Thyroid gland (tissue), 4 donors: ENCODE results near the gene LRRN3. TPM values are rescaled to one million over a fixed set of nuclear protein-coding genes. Genes with fewer than 3 reads are reported as not detected.
A peak's percentile ranks its signal among the peaks of the same experiment; 100 is the strongest.

ENCODE experiments used
- DNase-seq, 2 donors: peaks; one replicate each; pipeline ENCODE4 v3.0.0-alpha.2; 2019
- H3K27ac ChIP-seq, 3 donors: fragments of 200-600 bp; sonication (generic); 1 replicate in 2 of 3; 2 replicates in 1 of 3; pipeline ENCODE4 v1.5.1; 2016 to 2019; ENCODE audit warnings: mild to moderate bottlenecking in 1 of 3, moderate library complexity in 1 of 3
- H3K27me3 ChIP-seq: fragments of 200-600 bp; sonication (generic); one replicate; pipeline ENCODE4 v1.5.1; 2019
- H3K36me3 ChIP-seq, 2 donors: fragments of 200-600 bp; sonication (generic); one replicate each; pipeline ENCODE4 v1.5.1; 2016 to 2019
- H3K4me1 ChIP-seq, 2 donors: fragments of 200-600 bp; sonication (generic); one replicate each; pipeline ENCODE4 v1.5.1; 2017 to 2019
- H3K4me3 ChIP-seq, 3 donors: fragments of 200-600 bp; sonication (generic); replicated peaks in 1 of 3; 1 replicate in 2 of 3; 2 replicates in 1 of 3; pipeline ENCODE4 v1.5.1; 2016; ENCODE audit warnings: mild to moderate bottlenecking in 1 of 3
- H3K9me3 ChIP-seq: fragments of 200-600 bp; sonication (generic); one replicate; pipeline ENCODE4 v1.5.1; 2017
- POLR2A ChIP-seq, 2 donors: fragments of 450-650 bp; IDR thresholded peaks; one replicate each; pipeline ENCODE4 v1.6.1; 2017; ENCODE audit warnings: antibody characterized with exemption in 2 of 2, mild to moderate bottlenecking in 2 of 2, moderate library complexity in 1 of 2
- WGBS, 2 donors: methylation state at CpG; one replicate each; pipeline ENCODE4 v1.1.5; 2017; 5-methylcytosine and 5-hydroxymethylcytosine counted together
- intact Hi-C: fragments of 100-400 bp; cut with DNase I; formaldehyde crosslinking; loops from one replicate; pipeline ENCODE4 v1.15.1; 2023
- total RNA-seq, 4 donors: library from RNA; depleted of rRNA; stranded (reverse); fragments of >200 nt; gene quantifications; one replicate each; pipeline ENCODE4 v1.2.3, GENCODE V29; 2016
- TF ChIP-seq, protein P1 (sequence below), 6 experiments: fragments of 200-600 bp in 3 of 6; fragments of 450-650 bp in 3 of 6; sonication (generic) in 3 of 6; IDR thresholded peaks; one replicate each; pipeline ENCODE4 v1.5.1; 2016 to 2019; ENCODE audit warnings: antibody characterized with exemption in 6 of 6, mild to moderate bottlenecking in 2 of 6, inconsistent platforms in 1 of 6, moderate library complexity in 1 of 6

Gene LRRN3
- 10 to 100 TPM in 2 of 4 donors, 1 to 10 TPM in 2; 5.9 to 15.9 (median 9.7) TPM for total RNA-seq

DNA sequence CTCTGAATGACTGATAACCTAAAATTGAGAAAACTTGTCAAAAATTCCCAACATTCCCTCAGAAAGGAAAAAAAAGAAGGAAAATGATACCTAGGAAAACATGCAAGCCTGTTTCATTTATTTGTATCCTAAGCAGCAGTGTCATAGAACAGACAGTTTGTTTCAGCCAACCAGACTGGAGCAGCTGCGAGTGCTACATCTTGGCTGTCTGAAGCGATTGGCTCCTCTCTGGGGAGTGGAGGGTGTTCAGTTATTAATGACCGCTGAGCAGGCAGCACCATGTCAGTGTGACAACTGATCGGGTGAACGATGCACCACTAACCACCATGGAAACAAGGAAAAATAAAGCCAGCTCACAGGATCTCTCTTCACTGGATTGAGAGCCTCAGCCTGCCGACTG, at the start of gene LRRN3:
Gene LRRN3 (plus strand): TSS at position 282 of the 400 bp plus-strand sequence. CDS start 31,646 bp downstream, outside the sequence.
- Histone ChIP-seq H3K27ac (peak within 1 kb of the TSS in 1 of 3 donors; percentile 2), H3K4me1 (peaks cover 13 to 14% of the 10 kb centered on the region in 2 donors), H3K9me3 (no peaks in the 10 kb centered on the region), H3K4me3 (peak within 1 kb of the TSS in 2 of 3 donors; percentile 18 to 39), H3K27me3 (no peaks in the 10 kb centered on the region), H3K36me3 (no peaks in the 10 kb centered on the region)
- intact Hi-C loops = loop anchor here (5.0 kb wide), 1 partner anchor 396 kb away; no protein-coding TSS in a partner anchor
- peak; percentile 61 to 68 for DNase-seq
- peak in 1 of 2 donors; percentile 85 for TF ChIP-seq POLR2A (IDR thresholded peaks at IDR 0.05)
- TF ChIP-seq, protein P1, sequence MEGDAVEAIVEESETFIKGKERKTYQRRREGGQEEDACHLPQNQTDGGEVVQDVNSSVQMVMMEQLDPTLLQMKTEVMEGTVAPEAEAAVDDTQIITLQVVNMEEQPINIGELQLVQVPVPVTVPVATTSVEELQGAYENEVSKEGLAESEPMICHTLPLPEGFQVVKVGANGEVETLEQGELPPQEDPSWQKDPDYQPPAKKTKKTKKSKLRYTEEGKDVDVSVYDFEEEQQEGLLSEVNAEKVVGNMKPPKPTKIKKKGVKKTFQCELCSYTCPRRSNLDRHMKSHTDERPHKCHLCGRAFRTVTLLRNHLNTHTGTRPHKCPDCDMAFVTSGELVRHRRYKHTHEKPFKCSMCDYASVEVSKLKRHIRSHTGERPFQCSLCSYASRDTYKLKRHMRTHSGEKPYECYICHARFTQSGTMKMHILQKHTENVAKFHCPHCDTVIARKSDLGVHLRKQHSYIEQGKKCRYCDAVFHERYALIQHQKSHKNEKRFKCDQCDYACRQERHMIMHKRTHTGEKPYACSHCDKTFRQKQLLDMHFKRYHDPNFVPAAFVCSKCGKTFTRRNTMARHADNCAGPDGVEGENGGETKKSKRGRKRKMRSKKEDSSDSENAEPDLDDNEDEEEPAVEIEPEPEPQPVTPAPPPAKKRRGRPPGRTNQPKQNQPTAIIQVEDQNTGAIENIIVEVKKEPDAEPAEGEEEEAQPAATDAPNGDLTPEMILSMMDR (IDR thresholded peaks at IDR 0.05) = no peak
- 9 to 20% methylated on average over 6 of the region's 6 CpGs for WGBS, 2 donors

DNA sequence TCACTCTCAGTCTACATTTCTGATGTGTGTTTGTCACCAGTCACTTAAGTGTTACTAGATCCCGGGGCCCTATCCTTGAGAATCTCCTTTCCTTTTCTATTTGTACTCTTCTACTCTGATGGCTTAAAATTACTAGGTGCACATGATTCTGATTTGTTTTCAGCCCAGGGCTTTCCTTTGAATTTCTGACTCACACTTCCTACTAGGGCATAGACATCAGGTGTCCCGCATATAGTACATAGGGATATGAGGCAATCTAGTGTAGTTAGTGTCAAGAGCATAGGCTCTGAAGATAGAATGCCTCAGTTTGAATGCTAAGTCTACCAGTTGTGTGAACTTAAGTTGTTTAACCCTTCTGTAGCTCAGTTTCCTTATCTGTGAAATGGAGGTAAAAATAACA, 49.4 kb upstream of the LRRN3 start:
- DNase-seq = no peak
- Histone ChIP-seq H3K36me3 (no peaks in the 10 kb centered on the region), H3K9me3 (no peaks in the 10 kb centered on the region), H3K4me1 (peaks cover 8 to 9% of the 10 kb centered on the region in 2 donors), H3K4me3 (no peak overlapping the region), H3K27ac (peak overlapping the region; percentile 14 to 46 (median 43)), H3K27me3 (no peaks in the 10 kb centered on the region)
- intact Hi-C loops = no loop called here
- no peak for TF ChIP-seq POLR2A (IDR thresholded peaks at IDR 0.05)
- TF ChIP-seq, protein P1 (IDR thresholded peaks at IDR 0.05) = no peak
- WGBS, 2 donors = 41 to 52% methylated on average over 2 of the region's 2 CpGs

DNA sequence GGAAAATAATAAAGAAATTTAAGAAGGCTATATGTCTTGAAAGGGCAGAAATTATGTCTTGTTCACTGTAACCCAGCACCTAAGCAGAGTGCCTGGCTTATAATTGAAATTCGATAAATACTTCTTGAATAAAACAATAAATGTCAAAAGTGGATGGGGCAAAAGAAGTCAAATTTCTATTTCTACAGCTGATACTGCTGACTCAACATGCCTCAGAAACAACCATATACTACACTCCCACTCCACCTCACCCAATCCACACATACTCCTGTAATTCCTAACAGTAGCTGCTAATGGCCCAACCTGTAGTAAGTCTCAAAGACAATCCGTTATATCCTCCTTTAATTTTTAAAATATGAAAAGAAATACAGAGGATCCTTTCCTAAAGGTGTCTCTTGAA, 48.1 kb upstream of the LRRN3 start:
- H3K27ac ChIP-seq = no peak overlapping the region
- no peak for DNase-seq
- H3K4me3 ChIP-seq = no peak overlapping the region

DNA sequence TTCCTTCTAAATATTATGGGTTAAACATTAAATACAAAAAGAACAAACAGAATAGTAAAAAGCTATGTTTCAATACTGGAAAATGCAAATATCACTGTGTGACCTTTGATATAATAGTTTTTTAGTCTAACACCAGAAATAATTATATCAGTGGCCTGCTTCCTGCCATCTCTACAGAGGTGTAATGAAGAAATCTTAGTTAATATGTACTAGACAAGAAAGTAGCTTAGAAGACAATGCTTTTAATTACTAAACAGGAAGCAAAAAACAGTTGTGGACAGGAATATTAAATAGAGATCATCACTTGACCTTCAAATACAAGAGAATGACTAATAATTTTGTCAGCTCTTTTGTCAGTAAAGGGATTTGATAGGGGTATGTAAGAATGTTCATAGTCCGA, 47.4 kb upstream of the LRRN3 start:
- Histone ChIP-seq H3K27me3 (no peaks in the 10 kb centered on the region), H3K27ac (no peak overlapping the region), H3K9me3 (no peaks in the 10 kb centered on the region), H3K36me3 (no peaks in the 10 kb centered on the region), H3K4me3 (no peak overlapping the region), H3K4me1 (peaks cover 8 to 9% of the 10 kb centered on the region in 2 donors)
- WGBS, 2 donors = 93 to 99% methylated on average over 1 of the region's 1 CpG
- TF ChIP-seq, protein P1 (IDR thresholded peaks at IDR 0.05) = no peak
- TF ChIP-seq POLR2A (IDR thresholded peaks at IDR 0.05) = no peak
- intact Hi-C loops = no loop called here
- DNase-seq = no peak

More for the DNA sequence above, 48.1 kb upstream of the LRRN3 start:
- WGBS, 2 donors = 97 to 98% methylated on average over 2 of the region's 2 CpGs
- intact Hi-C loops = no loop called here
- Histone ChIP-seq H3K9me3 (no peaks in the 10 kb centered on the region), H3K36me3 (no peaks in the 10 kb centered on the region), H3K4me1 (peaks cover 8 to 9% of the 10 kb centered on the region in 2 donors), H3K27me3 (no peaks in the 10 kb centered on the region)
- no peak for TF ChIP-seq POLR2A (IDR thresholded peaks at IDR 0.05)
- TF ChIP-seq, protein P1 (IDR thresholded peaks at IDR 0.05) = no peak

DNA sequence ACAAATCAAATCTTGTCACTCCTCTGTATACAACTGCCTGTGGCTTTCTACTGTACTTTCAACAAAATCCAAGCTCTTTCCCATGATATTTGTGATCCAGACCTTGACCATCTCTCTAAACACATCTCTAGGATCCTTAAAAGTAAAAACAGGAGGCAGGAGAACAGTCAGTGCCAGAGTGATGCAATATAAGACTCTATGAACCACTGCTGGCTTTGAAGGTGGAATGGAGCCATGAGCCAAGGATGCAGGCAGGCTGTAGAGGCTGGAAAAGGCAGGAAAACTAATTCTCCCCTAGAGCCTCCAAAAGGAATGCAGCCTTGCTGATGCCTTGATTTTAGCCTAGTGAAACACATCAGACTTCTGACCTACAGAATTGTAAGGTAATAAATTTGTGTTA, 45.5 kb upstream of the LRRN3 start:
- TF ChIP-seq, protein P1 (IDR thresholded peaks at IDR 0.05) = no peak
- no peak for TF ChIP-seq POLR2A (IDR thresholded peaks at IDR 0.05)
- Histone ChIP-seq H3K27ac (peak overlapping the region; percentile 2 to 59 (median 41)), H3K4me3 (no peak overlapping the region), H3K36me3 (no peaks in the 10 kb centered on the region), H3K9me3 (no peaks in the 10 kb centered on the region), H3K27me3 (no peaks in the 10 kb centered on the region), H3K4me1 (peaks cover 8 to 9% of the 10 kb centered on the region in 2 donors)
- intact Hi-C loops = no loop called here
- DNase-seq = peak; percentile 54 to 66
